GM12878 (cell line): ENCODE data around the gene TSPAN5. TPM values are rescaled to one million over a fixed set of nuclear protein-coding genes. Genes with fewer than 3 reads are reported as not detected.

Experiments used
- ATAC-seq: fragments of 200-7000 bp; cut with Tn5 transposase; 3 replicates; pipeline ENCODE4 v1.9.1; 2020; ENCODE audit warnings: mild to moderate bottlenecking, moderate library complexity
- BruUV-seq: library from RNA; stranded (reverse); fragments of 400-500 nt; replicated peaks from 2 replicates; lab custom pipeline; 2021; lab: Mats Ljungman, UMichigan
- CTCF ChIA-PET: fragments of 300-600 bp; sonication (Branson Sonifier 250); formaldehyde crosslinking; extraction: SDS; loops from one replicate; lab custom pipeline; 2021; ENCODE audit warnings: inconsistent platforms; lab: Yijun Ruan, JAX
- POLR2A ChIA-PET: fragments of 350-600 bp; formaldehyde crosslinking; extraction: SDS; loops from one replicate; lab custom pipeline; 2021; ENCODE audit warnings: inconsistent platforms; lab: Charles Lee
- RAD21 ChIA-PET: fragments of 300-600 bp; sonication (Branson Sonifier 250); formaldehyde crosslinking; loops from one replicate; lab custom pipeline; 2023; ENCODE audit warnings: antibody characterized with exemption; ENCODE audit not compliant: unreplicated experiment; lab: Charles Lee
- SMC1A ChIA-PET: fragments of 300-600 bp; sonication (Branson Sonifier 250); formaldehyde crosslinking; loops from one replicate; lab custom pipeline; 2023; ENCODE audit not compliant: unreplicated experiment, uncharacterized antibody; lab: Charles Lee
- DNase-seq: peaks from one replicate; pipeline ENCODE4 v3.0.0-alpha.2; 2011; ENCODE audit warnings: low read depth, low spot score
- FAIRE-seq: peaks from 3 replicates; lab custom pipeline; 2011; peaks lifted over from hg19 to GRCh38; lab: Jason Lieb, UNC
- H2AFZ ChIP-seq: 2 replicates; pipeline ENCODE4 v1.6.0; 2011; ENCODE audit warnings: low read depth, low read length, control low read depth; ENCODE audit not compliant: control insufficient read depth
- H3K27ac ChIP-seq: 2 replicates; pipeline ENCODE4 v1.5.1; 2011; ENCODE audit warnings: control low read depth; ENCODE audit not compliant: control insufficient read depth, insufficient read depth
- H3K27me3 ChIP-seq, 2 experiments: replicated peaks in 1 of 2; 2 replicates each; pipeline versions ENCODE4 v1.6.0 to v1.6.1; 2011; ENCODE audit warnings: low read length in 1 of 2; ENCODE audit not compliant: control insufficient read depth in 2 of 2, insufficient read depth in 2 of 2
- H3K36me3 ChIP-seq, 2 experiments: 2 replicates each; pipeline ENCODE4 v1.5.1; 2011; ENCODE audit warnings: low read length in 1 of 2; ENCODE audit not compliant: control insufficient read depth in 2 of 2, insufficient read depth in 2 of 2
- H3K4me1 ChIP-seq: 2 replicates; pipeline ENCODE4 v1.6.1; 2011; ENCODE audit warnings: mild to moderate bottlenecking, low read length, moderate library complexity, mixed read lengths; ENCODE audit not compliant: control insufficient read depth, insufficient read depth
- H3K4me2 ChIP-seq: 2 replicates; pipeline ENCODE4 v1.6.0; 2011; ENCODE audit warnings: control low read depth; ENCODE audit not compliant: control insufficient read depth, insufficient read depth
- H3K4me3 ChIP-seq: fragments of 200-600 bp; sonication (generic); 2 replicates; pipeline ENCODE4 v1.5.1; 2016
- H3K79me2 ChIP-seq: 2 replicates; pipeline ENCODE4 v1.6.0; 2011; ENCODE audit warnings: low read length; ENCODE audit not compliant: control insufficient read depth, insufficient read depth
- H3K9ac ChIP-seq: 2 replicates; pipeline ENCODE4 v1.8.0; 2011; ENCODE audit warnings: low read length, control low read depth, mixed read lengths; ENCODE audit not compliant: control insufficient read depth, insufficient read depth
- H3K9me3 ChIP-seq: replicated peaks from 3 replicates; pipeline ENCODE4 v1.5.1; 2011; ENCODE audit warnings: mild to moderate bottlenecking, low read length; ENCODE audit not compliant: control insufficient read depth, insufficient read depth
- H4K20me1 ChIP-seq: 2 replicates; pipeline ENCODE4 v1.6.0; 2011; ENCODE audit not compliant: control insufficient read depth, insufficient read depth
- CHD1 ChIP-seq: IDR thresholded peaks from 2 replicates; pipeline ENCODE4 v1.6.1; 2012; ENCODE audit warnings: low read depth, low read length, improper control_type of control experiment
- E4F1 ChIP-seq: fragments of 450-650 bp; IDR thresholded peaks from 2 replicates; pipeline ENCODE4 v1.6.1; 2018; ENCODE audit warnings: borderline replicate concordance, mild to moderate bottlenecking; ENCODE audit not compliant: partially characterized antibody
- EGR1 ChIP-seq, 2 experiments: IDR thresholded peaks; 1 replicate in 1 of 2; 2 replicates in 1 of 2; pipeline ENCODE4 v1.6.1; 2011 to 2012; ENCODE audit warnings: low read depth in 2 of 2, low read length in 2 of 2, borderline replicate concordance in 1 of 2, mild to moderate bottlenecking in 1 of 2, moderate library complexity in 1 of 2
- EP300 ChIP-seq, 2 experiments: fragments of 150-350 bp in 1 of 2; IDR thresholded peaks; 2 replicates each; pipeline ENCODE4 v1.6.1; 2011 to 2012; ENCODE audit warnings: low read depth in 2 of 2, low read length in 2 of 2, borderline replicate concordance in 1 of 2, improper control_type of control experiment in 1 of 2, inconsistent platforms in 1 of 2; ENCODE audit not compliant: control insufficient read depth in 1 of 2
- MTA2 ChIP-seq: fragments of 450-650 bp; IDR thresholded peaks from 2 replicates; pipeline ENCODE4 v1.6.1; 2016; ENCODE audit warnings: low read depth, mild to moderate bottlenecking, moderate library complexity
- USF2 ChIP-seq: IDR thresholded peaks from 2 replicates; pipeline ENCODE4 v1.6.1; 2011; ENCODE audit warnings: low read depth, low read length, improper control_type of control experiment, borderline replicate concordance
- YBX1 ChIP-seq: fragments of 450-650 bp; IDR thresholded peaks from 2 replicates; pipeline ENCODE4 v1.6.1; 2016; ENCODE audit warnings: antibody characterized with exemption
- ZNF384 ChIP-seq: IDR thresholded peaks from 2 replicates; pipeline ENCODE4 v1.6.1; 2012; ENCODE audit warnings: low read depth, mild to moderate bottlenecking, low read length, improper control_type of control experiment, borderline replicate concordance
- WGBS: methylation state at CpG from one replicate; pipeline ENCODE4 v1.1.6; 2016; ENCODE audit warnings: low lambda C conversion rate; ENCODE audit not compliant: insufficient replicate concordance, insufficient coverage; ENCODE audit errors: missing lambda C conversion rate; 5-methylcytosine and 5-hydroxymethylcytosine counted together
- in situ Hi-C: fragments of 300-500 bp; cut with MboI; formaldehyde crosslinking; loops from 9 replicates; pipeline ENCODE4 v1.14.3; 2018; ENCODE audit warnings: mixed read lengths
- intact Hi-C: fragments of 100-400 bp; cut with micrococcal nuclease; formaldehyde crosslinking; loops from one replicate; pipeline ENCODE4 v1.14.2; 2022; ENCODE audit not compliant: unreplicated experiment
- polyA plus RNA-seq, 11 experiments: library from polyadenylated mRNA; depleted of rRNA in 4 of 11; unstranded in 6 of 11; stranded (reverse) in 5 of 11; fragments of >200 nt; fragmentation: Nextera tagmentation in 4 of 11; fragmentation: Illumina TruSeq in 1 of 11; extraction: Ambion mirVana in 4 of 11; extraction: Trizol in 1 of 11; gene quantifications; 1 replicate in 1 of 11; 2 replicates in 10 of 11; pipeline versions ENCODE4 v1.2.1 to v1.2.3, GENCODE V29; 2011 to 2016; ENCODE audit warnings: inconsistent platforms in 2 of 11, missing spikeins in 2 of 11, low read depth in 1 of 11
- total RNA-seq, 4 experiments: library from RNA; depleted of rRNA in 3 of 4; stranded (reverse); fragments of >200 nt in 3 of 4; fragmentation: Illumina TruSeq in 1 of 4; extraction: Trizol in 1 of 4; gene quantifications; 2 replicates each; pipeline versions ENCODE4 v1.2.1 to v1.2.3, GENCODE V29; 2013 to 2021
- TF ChIP-seq, protein P1 (sequence below): fragments of 450-650 bp; formaldehyde crosslinking; IDR thresholded peaks from 2 replicates; pipeline ENCODE4 v1.4.0; 2020; ENCODE audit warnings: mild to moderate bottlenecking, moderate library complexity
- TF ChIP-seq, protein P2 (sequence below): fragments of 450-650 bp; IDR thresholded peaks from 2 replicates; pipeline ENCODE4 v1.6.1; 2014; ENCODE audit warnings: mild to moderate bottlenecking
- TF ChIP-seq, protein P3 (sequence below): fragments of 150-350 bp; IDR thresholded peaks from 2 replicates; pipeline ENCODE4 v1.6.1; 2016; ENCODE audit warnings: low read depth, low read length

Gene TSPAN5
- total and polyA plus RNA-seq, 10 of the 15 experiments (the other 5 are each of a cell fraction or from before 2014, with no cell fraction given): 0.09 to 8.2 (median 0.27) TPM

DNA sequence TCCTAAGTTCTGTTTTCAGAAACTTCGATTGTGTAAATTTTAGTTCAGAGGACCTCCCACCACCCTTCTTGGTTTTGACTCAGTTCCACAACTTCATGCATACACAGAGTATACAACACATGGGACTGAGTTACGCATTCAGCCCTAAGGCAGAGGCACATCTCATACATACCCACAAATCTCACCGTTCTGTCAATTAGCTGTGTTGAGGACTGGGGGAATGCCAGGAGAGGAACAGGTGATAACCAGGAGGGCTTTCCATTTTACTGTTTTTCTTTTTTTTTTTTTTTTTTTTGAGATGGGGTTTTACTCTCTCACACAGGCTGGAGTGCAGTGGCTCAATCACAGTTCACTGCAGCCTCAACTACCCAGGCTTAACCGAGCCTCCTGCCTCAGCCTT lies 150.2 kb downstream of the TSPAN5 start:
- intact Hi-C loops: no loop called here
- Histone ChIP-seq H3K36me3 (no peaks in the 10 kb centered on the region), H3K9ac (no peak overlapping the region), H3K4me2 (no peak overlapping the region), H3K4me3 (no peak overlapping the region), H3K9me3 (no peaks in the 10 kb centered on the region), H3K79me2 (no peaks in the 10 kb centered on the region), H2AFZ (no peak overlapping the region), H3K27ac (no peak overlapping the region), H3K27me3 (no peaks in the 10 kb centered on the region), H4K20me1 (no peaks in the 10 kb centered on the region), H3K4me1 (no peaks in the 10 kb centered on the region)
- RAD21 ChIA-PET: interaction anchor here (0.7 to 2.2 kb wide), 6 partner anchors 9 to 131 kb away, joined by 3 to 9 read pairs (median 4); no protein-coding TSS in a partner anchor
- no peak for DNase-seq
- FAIRE-seq: no peak
- in situ Hi-C loops: no loop called here
- no TSS peak for BruUV-seq
- POLR2A ChIA-PET: no interaction called here
- CTCF ChIA-PET: interaction anchor here (1.6 kb wide), 1 partner anchor 41 kb away, joined by 3 read pairs; no protein-coding TSS in a partner anchor
- WGBS: 63% methylated on average over 4 of the region's 4 CpGs
- SMC1A ChIA-PET: interaction anchor here (1.5 to 2.6 kb wide), 2 partner anchors 11 to 34 kb away, joined by 5 to 8 read pairs; no protein-coding TSS in a partner anchor
- peak; percentile 77 for ATAC-seq
- TF ChIP-seq EGR1 (IDR thresholded peaks at IDR 0.05; ENCODE audit: borderline replicate concordance in 1 of 2, low read depth in 2 of 2, low read length in 2 of 2) (no peak), EP300 (IDR thresholded peaks at IDR 0.05; ENCODE audit: borderline replicate concordance in 1 of 2, control insufficient read depth in 1 of 2, low read depth in 2 of 2, low read length in 2 of 2) (no peak), YBX1 (no peak), MTA2 (0 out of 2 replicates have a peak, but pooled peaks have one; percentile 46), USF2 (no peak), ZNF384 (peak; percentile 62; the same call in 1 of the 2 replicates), E4F1 (no peak), CHD1 (no peak)
- TF ChIP-seq, protein P1, sequence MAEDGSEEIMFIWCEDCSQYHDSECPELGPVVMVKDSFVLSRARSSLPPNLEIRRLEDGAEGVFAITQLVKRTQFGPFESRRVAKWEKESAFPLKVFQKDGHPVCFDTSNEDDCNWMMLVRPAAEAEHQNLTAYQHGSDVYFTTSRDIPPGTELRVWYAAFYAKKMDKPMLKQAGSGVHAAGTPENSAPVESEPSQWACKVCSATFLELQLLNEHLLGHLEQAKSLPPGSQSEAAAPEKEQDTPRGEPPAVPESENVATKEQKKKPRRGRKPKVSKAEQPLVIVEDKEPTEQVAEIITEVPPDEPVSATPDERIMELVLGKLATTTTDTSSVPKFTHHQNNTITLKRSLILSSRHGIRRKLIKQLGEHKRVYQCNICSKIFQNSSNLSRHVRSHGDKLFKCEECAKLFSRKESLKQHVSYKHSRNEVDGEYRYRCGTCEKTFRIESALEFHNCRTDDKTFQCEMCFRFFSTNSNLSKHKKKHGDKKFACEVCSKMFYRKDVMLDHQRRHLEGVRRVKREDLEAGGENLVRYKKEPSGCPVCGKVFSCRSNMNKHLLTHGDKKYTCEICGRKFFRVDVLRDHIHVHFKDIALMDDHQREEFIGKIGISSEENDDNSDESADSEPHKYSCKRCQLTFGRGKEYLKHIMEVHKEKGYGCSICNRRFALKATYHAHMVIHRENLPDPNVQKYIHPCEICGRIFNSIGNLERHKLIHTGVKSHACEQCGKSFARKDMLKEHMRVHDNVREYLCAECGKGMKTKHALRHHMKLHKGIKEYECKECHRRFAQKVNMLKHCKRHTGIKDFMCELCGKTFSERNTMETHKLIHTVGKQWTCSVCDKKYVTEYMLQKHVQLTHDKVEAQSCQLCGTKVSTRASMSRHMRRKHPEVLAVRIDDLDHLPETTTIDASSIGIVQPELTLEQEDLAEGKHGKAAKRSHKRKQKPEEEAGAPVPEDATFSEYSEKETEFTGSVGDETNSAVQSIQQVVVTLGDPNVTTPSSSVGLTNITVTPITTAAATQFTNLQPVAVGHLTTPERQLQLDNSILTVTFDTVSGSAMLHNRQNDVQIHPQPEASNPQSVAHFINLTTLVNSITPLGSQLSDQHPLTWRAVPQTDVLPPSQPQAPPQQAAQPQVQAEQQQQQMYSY (CRISPR knock-in tag): no peak
- TF ChIP-seq, protein P2, sequence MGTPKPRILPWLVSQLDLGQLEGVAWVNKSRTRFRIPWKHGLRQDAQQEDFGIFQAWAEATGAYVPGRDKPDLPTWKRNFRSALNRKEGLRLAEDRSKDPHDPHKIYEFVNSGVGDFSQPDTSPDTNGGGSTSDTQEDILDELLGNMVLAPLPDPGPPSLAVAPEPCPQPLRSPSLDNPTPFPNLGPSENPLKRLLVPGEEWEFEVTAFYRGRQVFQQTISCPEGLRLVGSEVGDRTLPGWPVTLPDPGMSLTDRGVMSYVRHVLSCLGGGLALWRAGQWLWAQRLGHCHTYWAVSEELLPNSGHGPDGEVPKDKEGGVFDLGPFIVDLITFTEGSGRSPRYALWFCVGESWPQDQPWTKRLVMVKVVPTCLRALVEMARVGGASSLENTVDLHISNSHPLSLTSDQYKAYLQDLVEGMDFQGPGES: no peak
- TF ChIP-seq, protein P3, sequence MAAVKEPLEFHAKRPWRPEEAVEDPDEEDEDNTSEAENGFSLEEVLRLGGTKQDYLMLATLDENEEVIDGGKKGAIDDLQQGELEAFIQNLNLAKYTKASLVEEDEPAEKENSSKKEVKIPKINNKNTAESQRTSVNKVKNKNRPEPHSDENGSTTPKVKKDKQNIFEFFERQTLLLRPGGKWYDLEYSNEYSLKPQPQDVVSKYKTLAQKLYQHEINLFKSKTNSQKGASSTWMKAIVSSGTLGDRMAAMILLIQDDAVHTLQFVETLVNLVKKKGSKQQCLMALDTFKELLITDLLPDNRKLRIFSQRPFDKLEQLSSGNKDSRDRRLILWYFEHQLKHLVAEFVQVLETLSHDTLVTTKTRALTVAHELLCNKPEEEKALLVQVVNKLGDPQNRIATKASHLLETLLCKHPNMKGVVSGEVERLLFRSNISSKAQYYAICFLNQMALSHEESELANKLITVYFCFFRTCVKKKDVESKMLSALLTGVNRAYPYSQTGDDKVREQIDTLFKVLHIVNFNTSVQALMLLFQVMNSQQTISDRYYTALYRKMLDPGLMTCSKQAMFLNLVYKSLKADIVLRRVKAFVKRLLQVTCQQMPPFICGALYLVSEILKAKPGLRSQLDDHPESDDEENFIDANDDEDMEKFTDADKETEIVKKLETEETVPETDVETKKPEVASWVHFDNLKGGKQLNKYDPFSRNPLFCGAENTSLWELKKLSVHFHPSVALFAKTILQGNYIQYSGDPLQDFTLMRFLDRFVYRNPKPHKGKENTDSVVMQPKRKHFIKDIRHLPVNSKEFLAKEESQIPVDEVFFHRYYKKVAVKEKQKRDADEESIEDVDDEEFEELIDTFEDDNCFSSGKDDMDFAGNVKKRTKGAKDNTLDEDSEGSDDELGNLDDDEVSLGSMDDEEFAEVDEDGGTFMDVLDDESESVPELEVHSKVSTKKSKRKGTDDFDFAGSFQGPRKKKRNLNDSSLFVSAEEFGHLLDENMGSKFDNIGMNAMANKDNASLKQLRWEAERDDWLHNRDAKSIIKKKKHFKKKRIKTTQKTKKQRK: no peak
